NCI-H2171 treated with DMSO at 0.1 percent for 48 hours (cell line): ENCODE measurements around the gene CENPVL2.
A peak's percentile ranks its signal among the peaks of the same experiment; 100 is the strongest.
"Not testable (repeated sequence)": the region's sequence is repeated elsewhere in the genome, so short reads cannot be mapped to it uniquely, and the experiment has no call there.

Source experiments
- DNase-seq: peaks from one replicate; lab custom pipeline; 2025; lab: John Stamatoyannopoulos, UW

Gene CENPVL2

DNA sequence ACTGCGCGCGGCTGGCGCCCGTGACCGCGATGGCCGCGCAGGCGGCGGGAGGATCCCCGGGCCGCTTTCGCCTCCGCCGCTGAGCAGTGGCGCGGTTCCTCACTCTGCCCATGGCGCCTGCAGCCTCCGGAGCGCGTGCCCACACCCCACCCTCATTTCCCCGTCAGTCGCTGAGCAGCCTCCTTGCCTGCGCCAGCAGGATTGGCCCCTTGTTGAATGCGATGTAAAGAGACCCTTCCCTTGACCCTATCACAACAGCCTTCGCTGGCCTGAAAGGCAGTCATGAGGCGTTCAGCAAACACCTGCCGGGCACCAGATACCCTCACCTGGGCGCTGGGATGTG lies at the start of gene CENPVL2:
Gene CENPVL2 (minus strand): TSS at position 112 of the 343 bp plus-strand sequence. CDS start 0 bp downstream, at position 112.
- DNase-seq = not testable (repeated sequence)

GRCh38 chrX:51728202-51728601 lies 45.6 kb upstream of the CENPVL2 start:
- no peak for DNase-seq

DNA sequence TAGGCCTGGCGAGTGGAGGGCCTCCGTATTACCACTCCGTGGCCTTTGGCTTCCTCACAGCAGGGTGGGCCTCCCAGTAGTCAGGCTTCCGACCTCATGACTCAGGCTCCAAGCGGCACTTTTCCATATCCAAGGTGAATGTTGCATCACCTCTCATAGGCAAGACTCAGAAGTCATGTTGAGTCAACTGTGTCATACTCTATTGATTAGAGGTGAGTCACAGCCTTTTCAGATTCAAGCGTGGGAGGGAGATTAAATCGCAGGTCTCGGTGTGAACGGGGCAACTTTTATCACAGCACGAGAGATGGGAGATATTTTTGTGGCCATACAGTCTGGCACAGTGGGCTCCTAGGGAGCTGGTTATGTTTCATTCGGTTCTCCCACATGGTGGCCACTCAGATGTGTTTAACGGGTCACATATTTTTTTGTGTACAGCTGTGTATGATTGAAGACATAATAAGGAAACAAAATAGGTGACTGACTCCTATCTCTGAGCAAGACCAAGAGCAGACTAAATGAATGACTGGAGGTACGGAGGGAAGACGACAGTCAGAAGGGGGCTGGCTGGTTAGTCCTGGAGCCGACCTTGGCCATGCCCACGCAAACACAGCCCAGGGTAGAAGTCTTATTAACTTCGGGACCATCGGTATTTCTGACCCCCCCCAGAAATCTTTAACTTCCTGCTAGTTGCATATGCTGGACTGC lies 30.5 kb upstream of the CENPVL2 start:
- not testable (repeated sequence) for DNase-seq

GRCh38 chrX:51710277-51711164 lies 27.9 kb upstream of the CENPVL2 start, which contains the start of gene CENPVL1:
CENPVL1 (plus strand) TSS chrX:51710512; CDS start chrX:51710512, 0 bp downstream.
- DNase-seq = not testable (repeated sequence)

DNA sequence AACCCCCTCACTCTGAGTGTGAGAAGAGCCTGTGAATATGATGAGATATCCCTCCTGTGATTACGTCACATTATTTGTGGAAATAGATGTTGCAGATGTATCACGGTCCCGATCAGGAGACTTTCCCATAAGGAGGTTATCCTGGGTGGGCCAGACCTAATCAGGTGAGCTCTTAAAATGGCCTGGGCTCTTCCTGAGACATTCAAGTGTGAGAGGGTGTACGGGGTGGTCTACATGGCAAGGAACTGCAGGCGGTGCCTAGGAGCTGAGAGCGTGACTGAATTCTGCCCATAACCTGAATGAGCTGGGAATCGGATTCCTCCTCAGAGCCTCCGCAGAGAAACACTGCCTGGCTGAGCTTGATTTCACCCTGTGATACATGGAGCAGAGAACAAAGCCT lies 14.8 kb upstream of the CENPVL2 start:
- DNase-seq = no peak

GRCh38 chrX:51694254-51694653 lies 11.6 kb upstream of the CENPVL2 start:
- no peak for DNase-seq

GRCh38 chrX:51681808-51682719 lies 567 bp downstream of the CENPVL2 start:
- not testable (repeated sequence) for DNase-seq

DNA sequence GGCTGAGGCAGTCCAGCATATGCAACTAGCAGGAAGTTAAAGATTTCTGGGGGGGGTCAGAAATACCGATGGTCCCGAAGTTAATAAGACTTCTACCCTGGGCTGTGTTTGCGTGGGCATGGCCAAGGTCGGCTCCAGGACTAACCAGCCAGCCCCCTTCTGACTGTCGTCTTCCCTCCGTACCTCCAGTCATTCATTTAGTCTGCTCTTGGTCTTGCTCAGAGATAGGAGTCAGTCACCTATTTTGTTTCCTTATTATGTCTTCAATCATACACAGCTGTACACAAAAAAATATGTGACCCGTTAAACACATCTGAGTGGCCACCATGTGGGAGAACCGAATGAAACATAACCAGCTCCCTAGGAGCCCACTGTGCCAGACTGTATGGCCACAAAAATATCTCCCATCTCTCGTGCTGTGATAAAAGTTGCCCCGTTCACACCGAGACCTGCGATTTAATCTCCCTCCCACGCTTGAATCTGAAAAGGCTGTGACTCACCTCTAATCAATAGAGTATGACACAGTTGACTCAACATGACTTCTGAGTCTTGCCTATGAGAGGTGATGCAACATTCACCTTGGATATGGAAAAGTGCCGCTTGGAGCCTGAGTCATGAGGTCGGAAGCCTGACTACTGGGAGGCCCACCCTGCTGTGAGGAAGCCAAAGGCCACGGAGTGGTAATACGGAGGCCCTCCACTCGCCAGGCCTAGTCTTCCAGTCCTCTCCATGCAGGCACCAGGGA lies 2.8 kb downstream of the CENPVL2 start:
- not testable (repeated sequence) for DNase-seq

GRCh38 chrX:51665981-51666380 lies 16.6 kb downstream of the CENPVL2 start:
- DNase-seq = no peak

- DNase-seq = no peak
Observed at GRCh38 chrX:51643377-51643776, 39.3 kb downstream of the CENPVL2 start.

- DNase-seq = peak; percentile 22
Observed at GRCh38 chrX:51641421-51642021, 41.1 kb downstream of the CENPVL2 start.

- not testable (repeated sequence) for DNase-seq
Observed at GRCh38 chrX:51636511-51636910, 46.1 kb downstream of the CENPVL2 start.
